Astrocyte (in vitro differentiated cells and primary cell): ENCODE measurements around the gene RPS23. TPM values are rescaled to one million over a fixed set of nuclear protein-coding genes. Genes with fewer than 3 reads are reported as not detected.
A peak's percentile ranks its signal among the peaks of the same experiment; 100 is the strongest.

Experiments used
- DNase-seq: peaks from one replicate; pipeline ENCODE4 v3.0.0-alpha.2; 2010; ENCODE audit warnings: low read depth
- FAIRE-seq: peaks from 2 replicates; lab custom pipeline; 2011; peaks lifted over from hg19 to GRCh38; lab: Jason Lieb, UNC
- H2AFZ ChIP-seq: 2 replicates; pipeline ENCODE4 v1.6.0; 2012; ENCODE audit warnings: low read depth, low read length, inconsistent platforms
- H3K27ac ChIP-seq: 2 replicates; pipeline ENCODE4 v1.5.1; 2011; ENCODE audit warnings: low read depth, low read length, inconsistent platforms
- H3K27me3 ChIP-seq: 2 replicates; pipeline ENCODE4 v1.6.0; 2011; ENCODE audit warnings: low read length, inconsistent platforms; ENCODE audit not compliant: insufficient read depth
- H3K36me3 ChIP-seq: 2 replicates; pipeline ENCODE4 v1.5.1; 2011; ENCODE audit warnings: low read length, inconsistent platforms; ENCODE audit not compliant: insufficient read depth
- H3K4me1 ChIP-seq: 2 replicates; pipeline ENCODE4 v1.5.1; 2011; ENCODE audit warnings: low read length, inconsistent platforms; ENCODE audit not compliant: insufficient read depth
- H3K4me2 ChIP-seq: 2 replicates; pipeline ENCODE4 v1.6.0; 2012; ENCODE audit warnings: low read length, inconsistent platforms
- H3K4me3 ChIP-seq: 2 replicates; pipeline ENCODE4 v1.5.1; 2011; ENCODE audit warnings: low read depth, mild to moderate bottlenecking, low read length, inconsistent platforms; ENCODE audit not compliant: insufficient read depth
- H3K79me2 ChIP-seq: 2 replicates; pipeline ENCODE4 v1.6.0; 2012; ENCODE audit warnings: mild to moderate bottlenecking, low read length, inconsistent platforms; ENCODE audit not compliant: insufficient read depth
- H3K9ac ChIP-seq: 2 replicates; pipeline ENCODE4 v1.6.0; 2012; ENCODE audit warnings: mild to moderate bottlenecking, low read length, inconsistent platforms
- H3K9me3 ChIP-seq: 2 replicates; pipeline ENCODE4 v1.5.1; 2012; ENCODE audit warnings: low read depth, mild to moderate bottlenecking, low read length, inconsistent platforms; ENCODE audit not compliant: insufficient read depth
- H4K20me1 ChIP-seq: 2 replicates; pipeline ENCODE4 v1.6.0; 2012; ENCODE audit warnings: low read length, inconsistent platforms; ENCODE audit not compliant: insufficient read depth
- H3K27ac Mint-ChIP-seq: one replicate; pipeline ENCODE4 v1.8.0; 2021; ENCODE audit warnings: mild to moderate bottlenecking, mixed read lengths; ENCODE audit not compliant: unreplicated experiment
- H3K27me3 Mint-ChIP-seq: one replicate; pipeline ENCODE4 v1.8.0; 2021; ENCODE audit warnings: low read depth, mixed read lengths; ENCODE audit not compliant: unreplicated experiment
- H3K36me3 Mint-ChIP-seq: one replicate; pipeline ENCODE4 v1.8.0; 2021; ENCODE audit warnings: low read depth, mixed read lengths; ENCODE audit not compliant: unreplicated experiment
- H3K4me1 Mint-ChIP-seq: one replicate; pipeline ENCODE4 v1.8.0; 2021; ENCODE audit warnings: low read depth, mixed read lengths; ENCODE audit not compliant: unreplicated experiment
- H3K4me3 Mint-ChIP-seq: one replicate; pipeline ENCODE4 v1.8.0; 2021; ENCODE audit warnings: mild to moderate bottlenecking, moderate library complexity, mixed read lengths; ENCODE audit not compliant: unreplicated experiment
- H3K9me3 Mint-ChIP-seq: one replicate; pipeline ENCODE4 v1.8.0; 2021; ENCODE audit warnings: mild to moderate bottlenecking, mixed read lengths; ENCODE audit not compliant: unreplicated experiment
- CTCF ChIP-seq: IDR thresholded peaks from 2 replicates; pipeline ENCODE4 v1.5.1; 2011; ENCODE audit warnings: low read depth, mild to moderate bottlenecking, inconsistent platforms, low read length, moderate library complexity; ENCODE audit not compliant: insufficient read depth
- EZH2 ChIP-seq: IDR thresholded peaks from 2 replicates; pipeline ENCODE4 v1.6.1; 2012; ENCODE audit warnings: mild to moderate bottlenecking, low read length, inconsistent platforms; ENCODE audit not compliant: insufficient read depth
- total RNA-seq: library from RNA; stranded (reverse); gene quantifications from 2 replicates; pipeline ENCODE4 v1.2.1, GENCODE V29; 2021

RPS23 gene
- total RNA-seq, 1 donor from 2014 or later, result 1,683 TPM

DNA sequence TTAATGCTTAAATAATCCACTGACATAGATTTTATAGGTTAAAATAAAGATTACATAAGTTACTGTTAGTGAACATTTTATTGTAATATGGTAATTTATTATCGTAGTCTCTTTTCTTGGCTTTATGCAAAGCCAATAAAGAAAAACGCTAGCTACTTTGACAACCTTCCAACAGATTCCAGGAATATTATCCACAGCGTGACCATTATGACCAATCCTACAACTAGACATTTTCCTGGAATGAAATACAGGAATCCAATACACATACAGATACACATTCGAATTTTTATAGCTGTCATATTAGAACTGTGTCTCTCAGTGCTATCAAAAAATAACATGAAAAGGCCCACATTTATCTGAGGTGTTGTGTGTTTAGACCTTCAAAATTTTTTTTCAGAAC, 13.1 kb downstream of the RPS23 start:
- Mint-ChIP-seq H3K27me3 (no peaks in the 10 kb centered on the region), H3K36me3 (peaks cover 22% of the 10 kb centered on the region), H3K4me1 (no peaks in the 10 kb centered on the region), H3K27ac (no peak overlapping the region), H3K9me3 (peaks cover 7% of the 10 kb centered on the region), H3K4me3 (no peak overlapping the region)
- Histone ChIP-seq H3K4me2 (no peak overlapping the region), H3K36me3 (no peaks in the 10 kb centered on the region), H3K4me3 (no peak overlapping the region), H3K4me1 (no peaks in the 10 kb centered on the region), H3K9ac (no peak overlapping the region), H2AFZ (no peak overlapping the region), H4K20me1 (no peaks in the 10 kb centered on the region), H3K27ac (no peak overlapping the region), H3K9me3 (no peaks in the 10 kb centered on the region), H3K27me3 (no peaks in the 10 kb centered on the region), H3K79me2 (no peaks in the 10 kb centered on the region)
- FAIRE-seq (peak; percentile 60), DNase-seq (peak; percentile 44)
- TF ChIP-seq CTCF (no peak), EZH2 (no peak)

GRCh38 chr5:82259172-82259800, 18.9 kb downstream of the RPS23 start:
- H3K9me3 Mint-ChIP-seq, result no peaks in the 10 kb centered on the region
- peak; percentile 58 for FAIRE-seq
- H2AFZ ChIP-seq, result no peak overlapping the region
- H3K27me3 Mint-ChIP-seq, result no peaks in the 10 kb centered on the region
- peaks cover 5% of the 10 kb centered on the region for H3K4me1 Mint-ChIP-seq
- no peak overlapping the region for H3K27ac Mint-ChIP-seq
- H3K27me3 ChIP-seq, result no peaks in the 10 kb centered on the region
- H3K36me3 ChIP-seq, result no peaks in the 10 kb centered on the region
- no peaks in the 10 kb centered on the region for H3K36me3 Mint-ChIP-seq
- DNase-seq, result peak; percentile 23
- H3K9ac ChIP-seq, result no peak overlapping the region
- no peak overlapping the region for H3K4me3 ChIP-seq
- no peak overlapping the region for H3K4me3 Mint-ChIP-seq
- H3K4me1 ChIP-seq, result no peaks in the 10 kb centered on the region
- TF ChIP-seq EZH2 (no peak), CTCF (peak; percentile 66)
- no peaks in the 10 kb centered on the region for H3K9me3 ChIP-seq
- no peaks in the 10 kb centered on the region for H3K79me2 ChIP-seq
- H4K20me1 ChIP-seq, result no peaks in the 10 kb centered on the region
- no peak overlapping the region for H3K27ac ChIP-seq
- no peak overlapping the region for H3K4me2 ChIP-seq

GRCh38 chr5:82257729-82258128, 20.4 kb downstream of the RPS23 start:
- Mint-ChIP-seq H3K27me3 (no peaks in the 10 kb centered on the region), H3K9me3 (no peaks in the 10 kb centered on the region), H3K4me1 (peaks cover 5% of the 10 kb centered on the region), H3K4me3 (no peak overlapping the region), H3K36me3 (no peaks in the 10 kb centered on the region), H3K27ac (no peak overlapping the region)
- no peak overlapping the region for H3K4me2 ChIP-seq
- DNase-seq (no peak), FAIRE-seq (no peak)
- no peaks in the 10 kb centered on the region for H3K79me2 ChIP-seq
- no peaks in the 10 kb centered on the region for H3K9me3 ChIP-seq
- H2AFZ ChIP-seq, result no peak overlapping the region
- no peaks in the 10 kb centered on the region for H3K27me3 ChIP-seq
- no peak overlapping the region for H3K4me3 ChIP-seq
- H3K27ac ChIP-seq, result no peak overlapping the region
- H3K4me1 ChIP-seq, result no peaks in the 10 kb centered on the region
- no peak overlapping the region for H3K9ac ChIP-seq
- TF ChIP-seq CTCF (no peak), EZH2 (no peak)
- H4K20me1 ChIP-seq, result no peaks in the 10 kb centered on the region
- H3K36me3 ChIP-seq, result no peaks in the 10 kb centered on the region
